Stimulated activated naive CD4-positive, alpha-beta T cell (primary cell): ENCODE data around the gene LRP3.
"Not testable (repeated sequence)": the region's sequence is repeated elsewhere in the genome, so short reads cannot be mapped to it uniquely, and the experiment has no call there.

Experiments used
- DNase-seq, 6 experiments: peaks; one replicate each; lab custom pipeline; 2025; lab: John Stamatoyannopoulos, UW

LRP3 gene

GRCh38 chr19:33193865-33194362, at the start of gene LRP3:
Gene LRP3, plus strand, starts transcription at chr19:33194330. Its CDS starts 456 bp downstream, at chr19:33194786.
- DNase-seq = no peak

- no peak for DNase-seq
Observed at GRCh38 chr19:33146209-33146608, 47.9 kb upstream of the LRP3 start.

- no peak for DNase-seq
Observed at GRCh38 chr19:33147538-33147937, 46.6 kb upstream of the LRP3 start.

GRCh38 chr19:33150852-33151518, 43.1 kb upstream of the LRP3 start:
- DNase-seq = no peak

- no peak for DNase-seq
Observed at GRCh38 chr19:33152176-33152575, 42.0 kb upstream of the LRP3 start.

GRCh38 chr19:33152625-33153024, 41.5 kb upstream of the LRP3 start:
- DNase-seq = not testable (repeated sequence)

GRCh38 chr19:33154313-33154712, 39.8 kb upstream of the LRP3 start:
- DNase-seq = not testable (repeated sequence)

GRCh38 chr19:33156334-33156733, 37.8 kb upstream of the LRP3 start:
- no peak for DNase-seq

- no peak for DNase-seq
Observed at GRCh38 chr19:33157906-33158305, 36.2 kb upstream of the LRP3 start.

GRCh38 chr19:33158365-33158764, 35.8 kb upstream of the LRP3 start:
- DNase-seq = no peak

GRCh38 chr19:33159149-33159548, 35.0 kb upstream of the LRP3 start:
- no peak for DNase-seq

GRCh38 chr19:33159893-33160292, 34.2 kb upstream of the LRP3 start:
- no peak for DNase-seq

- DNase-seq = no peak
Observed at GRCh38 chr19:33161201-33161600, 32.9 kb upstream of the LRP3 start.

GRCh38 chr19:33163481-33163880, 30.6 kb upstream of the LRP3 start:
- DNase-seq = no peak

- not testable (repeated sequence) for DNase-seq
Observed at GRCh38 chr19:33166037-33166436, 28.1 kb upstream of the LRP3 start.

GRCh38 chr19:33167438-33167837, 26.7 kb upstream of the LRP3 start:
- DNase-seq = no peak

- no peak for DNase-seq
Observed at GRCh38 chr19:33168528-33168927, 25.6 kb upstream of the LRP3 start.

- no peak for DNase-seq
Observed at GRCh38 chr19:33171222-33171795, 22.8 kb upstream of the LRP3 start.

- DNase-seq = no peak
Observed at GRCh38 chr19:33171916-33172359, 22.2 kb upstream of the LRP3 start.

- no peak for DNase-seq
Observed at GRCh38 chr19:33174186-33174585, 19.9 kb upstream of the LRP3 start.

GRCh38 chr19:33175156-33175782, 18.9 kb upstream of the LRP3 start:
- DNase-seq = no peak

GRCh38 chr19:33175886-33176669, 18.1 kb upstream of the LRP3 start:
- peak in 4 of 6 experiments; percentile 18 to 69 (median 49) for DNase-seq
